DOHH2 (cell line): ENCODE measurements around the gene DSE.

Source experiments
- H3F3A ChIP-seq: fragments of 200-600 bp; sonication (generic), shearing (Covaris generic); 2 replicates; pipeline ENCODE4 v1.6.0; 2016; ENCODE audit warnings: antibody characterized with exemption, mild to moderate bottlenecking; ENCODE audit not compliant: control insufficient read depth, insufficient read depth
- H3K27ac ChIP-seq: fragments of 200-600 bp; sonication (generic); 2 replicates; pipeline ENCODE4 v1.5.1; 2014; ENCODE audit warnings: low read depth, mild to moderate bottlenecking, low read length, moderate library complexity
- H3K27me3 ChIP-seq: fragments of 200-600 bp; sonication (generic); 2 replicates; pipeline ENCODE4 v1.6.1; 2014; ENCODE audit warnings: mild to moderate bottlenecking, low read length, mixed read lengths; ENCODE audit not compliant: control insufficient read depth
- H3K36me3 ChIP-seq: fragments of 200-600 bp; sonication (generic); 2 replicates; pipeline ENCODE4 v1.6.1; 2014; ENCODE audit warnings: mild to moderate bottlenecking, low read length, moderate library complexity, mixed read lengths; ENCODE audit not compliant: control insufficient read depth
- H3K4me1 ChIP-seq: fragments of 200-600 bp; sonication (generic); 2 replicates; pipeline ENCODE4 v1.6.1; 2014; ENCODE audit warnings: mild to moderate bottlenecking, low read length, mixed read lengths; ENCODE audit not compliant: control insufficient read depth
- H3K4me2 ChIP-seq: fragments of 200-600 bp; sonication (generic); 2 replicates; pipeline ENCODE4 v1.6.0; 2014; ENCODE audit warnings: mild to moderate bottlenecking, low read length, moderate library complexity
- H3K4me3 ChIP-seq: fragments of 200-600 bp; sonication (generic); 2 replicates; pipeline ENCODE4 v1.5.1; 2014; ENCODE audit warnings: mild to moderate bottlenecking, low read length, mixed read lengths
- H3K79me2 ChIP-seq: fragments of 200-600 bp; sonication (generic); 2 replicates; pipeline ENCODE4 v1.6.1; 2014; ENCODE audit warnings: mild to moderate bottlenecking, low read length, mixed read lengths; ENCODE audit not compliant: control insufficient read depth
- H3K9me2 ChIP-seq: fragments of 200-600 bp; sonication (generic); replicated peaks from 2 replicates; pipeline ENCODE4 v1.6.1; 2014; ENCODE audit warnings: mild to moderate bottlenecking, low read length, mixed read lengths; ENCODE audit not compliant: control insufficient read depth
- H3K9me3 ChIP-seq: fragments of 200-600 bp; sonication (generic); 2 replicates; pipeline ENCODE4 v1.6.1; 2014; ENCODE audit warnings: antibody characterized with exemption, low read length, mixed read lengths; ENCODE audit not compliant: control insufficient read depth, insufficient read depth
- H4K20me1 ChIP-seq: fragments of 200-600 bp; sonication (generic); 2 replicates; pipeline ENCODE4 v1.6.0; 2014; ENCODE audit warnings: low read depth, mild to moderate bottlenecking, antibody characterized with exemption, low read length, moderate library complexity; ENCODE audit not compliant: control insufficient read depth, insufficient read depth
- EZH2phosphoT487 ChIP-seq: fragments of 200-600 bp; sonication (generic); IDR thresholded peaks from 2 replicates; pipeline ENCODE4 v1.6.1; 2017; ENCODE audit warnings: borderline replicate concordance, mild to moderate bottlenecking, antibody characterized with exemption, low read length, moderate library complexity, mixed read lengths
- TF ChIP-seq, protein P1 (sequence below): fragments of 200-600 bp; sonication (generic); IDR thresholded peaks from one replicate; pipeline ENCODE4 v1.5.1; 2014; ENCODE audit warnings: antibody characterized with exemption, mild to moderate bottlenecking, low read depth, low read length; ENCODE audit not compliant: poor library complexity, severe bottlenecking

DSE gene

DNA sequence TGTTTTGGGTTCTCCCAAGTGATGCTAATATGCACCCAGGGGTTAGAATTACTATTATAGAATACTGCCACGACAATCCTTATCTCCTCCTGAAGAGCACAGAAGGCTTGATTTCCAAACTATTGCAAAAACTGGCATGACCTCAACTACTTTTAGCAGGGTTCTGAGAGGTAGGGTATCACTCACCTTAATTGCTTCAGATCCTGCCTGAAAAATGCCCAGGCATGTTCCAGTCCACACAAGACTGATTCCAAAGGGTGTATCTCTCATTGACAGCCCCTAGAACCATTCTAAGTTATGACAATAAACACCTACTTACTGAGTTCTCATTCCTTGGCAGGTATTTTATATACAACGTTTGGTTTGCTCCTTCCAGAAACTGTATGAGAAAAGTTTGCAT is 5.0 kb upstream of the DSE start:
- no peak overlapping the region for H3K4me3 ChIP-seq
- TF ChIP-seq EZH2phosphoT487, result no peak
- TF ChIP-seq, protein P1, sequence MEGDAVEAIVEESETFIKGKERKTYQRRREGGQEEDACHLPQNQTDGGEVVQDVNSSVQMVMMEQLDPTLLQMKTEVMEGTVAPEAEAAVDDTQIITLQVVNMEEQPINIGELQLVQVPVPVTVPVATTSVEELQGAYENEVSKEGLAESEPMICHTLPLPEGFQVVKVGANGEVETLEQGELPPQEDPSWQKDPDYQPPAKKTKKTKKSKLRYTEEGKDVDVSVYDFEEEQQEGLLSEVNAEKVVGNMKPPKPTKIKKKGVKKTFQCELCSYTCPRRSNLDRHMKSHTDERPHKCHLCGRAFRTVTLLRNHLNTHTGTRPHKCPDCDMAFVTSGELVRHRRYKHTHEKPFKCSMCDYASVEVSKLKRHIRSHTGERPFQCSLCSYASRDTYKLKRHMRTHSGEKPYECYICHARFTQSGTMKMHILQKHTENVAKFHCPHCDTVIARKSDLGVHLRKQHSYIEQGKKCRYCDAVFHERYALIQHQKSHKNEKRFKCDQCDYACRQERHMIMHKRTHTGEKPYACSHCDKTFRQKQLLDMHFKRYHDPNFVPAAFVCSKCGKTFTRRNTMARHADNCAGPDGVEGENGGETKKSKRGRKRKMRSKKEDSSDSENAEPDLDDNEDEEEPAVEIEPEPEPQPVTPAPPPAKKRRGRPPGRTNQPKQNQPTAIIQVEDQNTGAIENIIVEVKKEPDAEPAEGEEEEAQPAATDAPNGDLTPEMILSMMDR, result no peak
- no peaks in the 10 kb centered on the region for H3K9me2 ChIP-seq
- no peaks in the 10 kb centered on the region for H3K9me3 ChIP-seq
- no peaks in the 10 kb centered on the region for H3K36me3 ChIP-seq
- peaks cover 23% of the 10 kb centered on the region for H3K4me1 ChIP-seq
- H4K20me1 ChIP-seq, result peaks cover 7% of the 10 kb centered on the region; the same call in 1 of the 2 replicates
- no peaks in the 10 kb centered on the region for H3K79me2 ChIP-seq
- H3K27ac ChIP-seq, result no peak overlapping the region
- H3K27me3 ChIP-seq, result peaks cover 51% of the 10 kb centered on the region
- peaks cover 14% of the 10 kb centered on the region for H3F3A ChIP-seq
- no peak overlapping the region for H3K4me2 ChIP-seq

GRCh38 chr6:116366740-116367275 is 3.9 kb upstream of the DSE start:
- Histone ChIP-seq H3K36me3 (no peaks in the 10 kb centered on the region), H3K4me3 (no peak overlapping the region), H3K27me3 (peaks cover 62% of the 10 kb centered on the region), H4K20me1 (peaks cover 14% of the 10 kb centered on the region), H3K9me2 (no peaks in the 10 kb centered on the region), H3F3A (peaks cover 14% of the 10 kb centered on the region), H3K4me1 (peaks cover 33% of the 10 kb centered on the region), H3K9me3 (no peaks in the 10 kb centered on the region), H3K79me2 (no peaks in the 10 kb centered on the region), H3K27ac (no peak overlapping the region), H3K4me2 (no peak overlapping the region)
- TF ChIP-seq EZH2phosphoT487, result no peak
- TF ChIP-seq, protein P1, result no peak

GRCh38 chr6:116369540-116369939 is 1.2 kb upstream of the DSE start:
- H4K20me1 ChIP-seq, result peaks cover 14% of the 10 kb centered on the region
- no peaks in the 10 kb centered on the region for H3K9me2 ChIP-seq
- no peaks in the 10 kb centered on the region for H3K9me3 ChIP-seq
- H3K4me3 ChIP-seq, result peak overlapping the region; percentile 63
- TF ChIP-seq, protein P1, result no peak
- TF ChIP-seq EZH2phosphoT487, result no peak
- H3K27ac ChIP-seq, result no peak overlapping the region; the same call in 1 of the 2 replicates
- H3K27me3 ChIP-seq, result peaks cover 72% of the 10 kb centered on the region
- peak overlapping the region; percentile 58 for H3K4me2 ChIP-seq
- H3K4me1 ChIP-seq, result peaks cover 29% of the 10 kb centered on the region
- peaks cover 14% of the 10 kb centered on the region for H3F3A ChIP-seq
- H3K79me2 ChIP-seq, result no peaks in the 10 kb centered on the region
- no peaks in the 10 kb centered on the region for H3K36me3 ChIP-seq
